ENCODE data around the gene ERCC8. TPM values are rescaled to one million over a fixed set of nuclear protein-coding genes. Genes with fewer than 3 reads are reported as not detected.

Gene ERCC8
- total and polyA plus RNA-seq, 2 of the 8 experiments (the other 6 are each of a cell fraction or from before 2014, with no cell fraction given) = 17.3 TPM

GRCh38 chr5:60980511-60980910 is 35.6 kb upstream of the ERCC8 start:
- Histone ChIP-seq H3K27ac (ENCODE audit: low read depth, low read length) (no peak overlapping the region), H4K8ac (ENCODE audit: extremely low read depth, insufficient read depth, low read length) (no peak overlapping the region), H2AK5ac (ENCODE audit: low read depth, low read length) (no peak overlapping the region), H3K4me3 (ENCODE audit: extremely low read depth in 1 of 4, insufficient read depth in 2 of 4, low read depth in 3 of 4, low read length in 4 of 4) (no peak overlapping the region), H2BK15ac (ENCODE audit: low read length) (no peak overlapping the region), H4K5ac (ENCODE audit: insufficient read length, low read depth, low read length) (no peak overlapping the region), H3K9me3 (ENCODE audit: insufficient read depth in 2 of 2, low read depth in 1 of 2, low read length in 1 of 2) (peaks cover 0 to 5% of the 10 kb centered on the region in 2 experiments; a peak in 1 of 4 replicates), H2BK5ac (ENCODE audit: low read depth, low read length) (no peak overlapping the region), H3K4me1 (replicated peaks in 1 of 4; ENCODE audit: control insufficient read depth in 3 of 4, insufficient read depth in 4 of 4, low read length in 3 of 4) (no peaks in the 10 kb centered on the region), H3K4me2 (ENCODE audit: insufficient read depth in 1 of 2, low read depth in 2 of 2, low read length in 2 of 2) (no peak overlapping the region), H3K4ac (replicated peaks; ENCODE audit: insufficient read length, low read depth, low read length) (no peak overlapping the region), H2AFZ (ENCODE audit: low read length) (no peak overlapping the region), H3K27me3 (replicated peaks in 1 of 4; ENCODE audit: control insufficient read depth in 3 of 4, extremely low read depth in 1 of 4, insufficient read depth in 3 of 4, low read length in 3 of 4) (peaks cover 0 to 1% (median 0%) of the 10 kb centered on the region in 4 experiments; a peak in 1 of 7 replicates), H3K79me1 (ENCODE audit: low read depth, low read length) (no peaks in the 10 kb centered on the region), H3K14ac (ENCODE audit: insufficient read length) (no peak overlapping the region), H4K91ac (replicated peaks; ENCODE audit: insufficient read length, low read length) (no peak overlapping the region), H3K79me2 (ENCODE audit: control insufficient read depth in 1 of 2, insufficient read depth in 2 of 2, low read length in 2 of 2) (peaks cover 0 to 3% of the 10 kb centered on the region in 2 experiments; a peak in 2 of 4 replicates), H3K23me2 (ENCODE audit: low read depth, low read length) (no peaks in the 10 kb centered on the region), H3K23ac (ENCODE audit: insufficient read length) (no peak overlapping the region), H3K36me3 (ENCODE audit: control insufficient read depth in 2 of 4, insufficient read depth in 4 of 4, low read length in 3 of 4) (no peaks in the 10 kb centered on the region), H2BK120ac (replicated peaks; ENCODE audit: low read depth, low read length) (no peak overlapping the region), H2BK20ac (ENCODE audit: low read length) (no peak overlapping the region), H2BK12ac (ENCODE audit: low read depth, low read length) (no peak overlapping the region), H3K18ac (ENCODE audit: extremely low read depth, low read length) (no peak overlapping the region), H4K20me1 (replicated peaks in 1 of 2; ENCODE audit: control insufficient read depth in 1 of 2, insufficient read depth in 2 of 2, low read length in 2 of 2) (no peaks in the 10 kb centered on the region), H3K56ac (replicated peaks; ENCODE audit: insufficient read length, low read depth, low read length) (no peak overlapping the region), H3K9ac (replicated peaks in 1 of 4; ENCODE audit: extremely low read depth in 1 of 4, low read depth in 3 of 4, low read length in 3 of 4) (no peak overlapping the region)
- no peak for TF ChIP-seq BRCA1 (IDR thresholded peaks at IDR 0.05; ENCODE audit: low read depth, low read length)
- TF ChIP-seq NRF1 (IDR thresholded peaks at IDR 0.05; ENCODE audit: low read depth, low read length) = no peak
- no peak for TF ChIP-seq CTBP2 (IDR thresholded peaks at IDR 0.05; ENCODE audit: borderline replicate concordance, insufficient read depth, insufficient read length, low read length)
- no peak for TF ChIP-seq RFX5 (IDR thresholded peaks at IDR 0.05; ENCODE audit: borderline replicate concordance, low read depth, low read length)
- no peak for TF ChIP-seq CBX8 (IDR thresholded peaks at IDR 0.05; ENCODE audit: borderline replicate concordance, low read depth, low read length)
- TF ChIP-seq CEBPB (IDR thresholded peaks at IDR 0.05; ENCODE audit: low read depth, low read length) = no peak
- TF ChIP-seq TCF12 (IDR thresholded peaks at IDR 0.05; ENCODE audit: low read depth, low read length) = no peak
- no peak for TF ChIP-seq POU5F1 (IDR thresholded peaks at IDR 0.05; ENCODE audit: low read depth, low read length)
- TF ChIP-seq SRF (IDR thresholded peaks at IDR 0.05; ENCODE audit: low read depth, low read length) = no peak
- TF ChIP-seq E2F6 (IDR thresholded peaks at IDR 0.05) = no peak
- TF ChIP-seq BACH1 (IDR thresholded peaks at IDR 0.05; ENCODE audit: low read length) = no peak
- no peak for TF ChIP-seq EGR1 (IDR thresholded peaks at IDR 0.05; ENCODE audit: borderline replicate concordance, low read depth, low read length)
- TF ChIP-seq GTF2F1 (IDR thresholded peaks at IDR 0.05; ENCODE audit: borderline replicate concordance, low read depth, low read length) = no peak
- no peak for TF ChIP-seq FOSL1 (IDR thresholded peaks at IDR 0.05; ENCODE audit: insufficient read depth, low read depth, low read length)
- no peak for TF ChIP-seq POLR2A (IDR thresholded peaks at IDR 0.05; ENCODE audit: control extremely low read depth in 1 of 2, low read depth in 2 of 2, low read length in 2 of 2)
- CTCF ChIA-PET (ENCODE audit: partially characterized antibody) = interaction anchor here (1.2 kb wide), 1 partner anchor 20 kb away, joined by 3 read pairs; no protein-coding TSS in a partner anchor
- no peak for FAIRE-seq
- WGBS, 2 experiments (ENCODE audit: extremely low coverage in 1 of 2, insufficient coverage in 1 of 2, insufficient read length in 1 of 2, insufficient replicate concordance in 2 of 2, low coverage in 1 of 2, low lambda C conversion rate in 2 of 2, missing lambda C conversion rate in 1 of 2) = 90% methylated on average over 2 of the region's 2 CpGs; no CpG with 5 or more reads in 1 of the 2 experiments
- DNase-seq (ENCODE audit: low read depth in 1 of 2, low spot score in 2 of 2) = no peak
- POLR2A ChIA-PET (ENCODE audit: partially characterized antibody) = no interaction called here
